DND-41 (cell line): ENCODE results near the gene UBAC1.
A peak's percentile ranks its signal among the peaks of the same experiment; 100 is the strongest.

ENCODE experiments used
- ATAC-seq: fragments of 200-7000 bp; cut with Tn5 transposase; 3 replicates; pipeline ENCODE4 v1.9.1; 2021; ENCODE audit warnings: low read depth; ENCODE audit not compliant: insufficient read depth
- DNase-seq: peaks from one replicate; pipeline ENCODE4 v3.0.0-alpha.2; 2020
- H2AFZ ChIP-seq: 2 replicates; pipeline ENCODE4 v1.6.0; 2012; ENCODE audit warnings: low read depth, low read length
- H3K27ac ChIP-seq: 2 replicates; pipeline ENCODE4 v1.5.1; 2012; ENCODE audit warnings: low read length, inconsistent platforms
- H3K27me3 ChIP-seq: fragments of 200-600 bp; sonication (generic); 2 replicates; pipeline ENCODE4 v1.6.0; 2012; ENCODE audit warnings: low read length, mild to moderate bottlenecking, inconsistent platforms; ENCODE audit not compliant: insufficient read depth, poor library complexity
- H3K36me3 ChIP-seq: 2 replicates; pipeline ENCODE4 v1.5.1; 2012; ENCODE audit warnings: low read length, inconsistent platforms; ENCODE audit not compliant: insufficient read depth
- H3K4me1 ChIP-seq: 2 replicates; pipeline ENCODE4 v1.5.1; 2012; ENCODE audit warnings: mild to moderate bottlenecking, low read length; ENCODE audit not compliant: insufficient read depth
- H3K4me2 ChIP-seq: 2 replicates; pipeline ENCODE4 v1.6.0; 2012; ENCODE audit warnings: mild to moderate bottlenecking, moderate library complexity, low read length, inconsistent platforms; ENCODE audit not compliant: insufficient read depth
- H3K4me3 ChIP-seq, 2 experiments: fragments of 200-600 bp in 1 of 2; shearing (Covaris generic) in 1 of 2; 2 replicates each; pipeline ENCODE4 v1.5.1; 2012 to 2016; ENCODE audit warnings: inconsistent platforms in 2 of 2, low read length in 2 of 2, mild to moderate bottlenecking in 2 of 2, low read depth in 1 of 2, moderate library complexity in 1 of 2
- H3K79me2 ChIP-seq: 2 replicates; pipeline ENCODE4 v1.6.0; 2012; ENCODE audit warnings: low read length, inconsistent platforms; ENCODE audit not compliant: insufficient read depth
- H3K9ac ChIP-seq: 2 replicates; pipeline ENCODE4 v1.6.0; 2012; ENCODE audit warnings: low read depth, mild to moderate bottlenecking, inconsistent platforms, low read length, moderate library complexity
- H3K9me3 ChIP-seq: 2 replicates; pipeline ENCODE4 v1.5.1; 2012; ENCODE audit warnings: low read length, moderate library complexity, mild to moderate bottlenecking, inconsistent platforms; ENCODE audit not compliant: insufficient read depth, severe bottlenecking
- H4K20me1 ChIP-seq: 2 replicates; pipeline ENCODE4 v1.6.0; 2012; ENCODE audit warnings: low read length; ENCODE audit not compliant: insufficient read depth
- CTCF ChIP-seq: IDR thresholded peaks from 2 replicates; pipeline ENCODE4 v1.5.1; 2012; ENCODE audit warnings: borderline replicate concordance, low read length, moderate library complexity, mild to moderate bottlenecking; ENCODE audit not compliant: poor library complexity, severe bottlenecking; ENCODE audit errors: extremely low read depth
- EZH2 ChIP-seq: IDR thresholded peaks from 3 replicates; pipeline ENCODE4 v1.6.1; 2012; ENCODE audit warnings: borderline replicate concordance, low read depth, mild to moderate bottlenecking, moderate library complexity, low read length, inconsistent platforms; ENCODE audit not compliant: severe bottlenecking

UBAC1 gene

GRCh38 chr9:135973277-135974219 lies 12.4 kb upstream of the UBAC1 start:
- Histone ChIP-seq H3K27ac (no peak overlapping the region), H3K4me2 (no peak overlapping the region), H3K9ac (no peak overlapping the region), H3K79me2 (no peaks in the 10 kb centered on the region), H3K27me3 (no peaks in the 10 kb centered on the region), H3K36me3 (no peaks in the 10 kb centered on the region), H4K20me1 (peaks cover 15% of the 10 kb centered on the region), H3K9me3 (no peaks in the 10 kb centered on the region), H2AFZ (no peak overlapping the region), H3K4me3 (no peak overlapping the region), H3K4me1 (no peaks in the 10 kb centered on the region)
- no peak for ATAC-seq
- no peak for DNase-seq
- TF ChIP-seq EZH2 (no peak), CTCF (no peak)

- H3K36me3 ChIP-seq: no peaks in the 10 kb centered on the region
- H3K79me2 ChIP-seq: no peaks in the 10 kb centered on the region
- ATAC-seq (0 out of 3 replicates have a peak, but pooled peaks have one; percentile 35), DNase-seq (peak; percentile 51)
- H3K4me1 ChIP-seq: peaks cover 4% of the 10 kb centered on the region; the same call in 1 of the 2 replicates
- H3K9me3 ChIP-seq: no peaks in the 10 kb centered on the region
- H2AFZ ChIP-seq: no peak overlapping the region
- no peak overlapping the region for H3K4me2 ChIP-seq
- H4K20me1 ChIP-seq: peaks cover 22% of the 10 kb centered on the region
- no peak for TF ChIP-seq CTCF
- H3K27me3 ChIP-seq: no peaks in the 10 kb centered on the region
- no peak overlapping the region for H3K4me3 ChIP-seq
- H3K9ac ChIP-seq: no peak overlapping the region
- H3K27ac ChIP-seq: no peak overlapping the region
Measured at GRCh38 chr9:135971892-135972291, 10.7 kb upstream of the UBAC1 start.

GRCh38 chr9:135971111-135971766 lies 10.1 kb upstream of the UBAC1 start:
- Histone ChIP-seq H3K4me3 (no peak overlapping the region), H3K9ac (no peak overlapping the region), H3K36me3 (no peaks in the 10 kb centered on the region), H3K9me3 (no peaks in the 10 kb centered on the region), H4K20me1 (peaks cover 22% of the 10 kb centered on the region), H3K27ac (no peak overlapping the region), H3K4me1 (peaks cover 4% of the 10 kb centered on the region; the same call in 1 of the 2 replicates), H3K79me2 (no peaks in the 10 kb centered on the region), H2AFZ (no peak overlapping the region), H3K27me3 (no peaks in the 10 kb centered on the region), H3K4me2 (no peak overlapping the region)
- TF ChIP-seq CTCF (no peak), EZH2 (no peak)
- DNase-seq: no peak
- ATAC-seq: no peak
